ENCODE data around the gene LRRC26.

DNA sequence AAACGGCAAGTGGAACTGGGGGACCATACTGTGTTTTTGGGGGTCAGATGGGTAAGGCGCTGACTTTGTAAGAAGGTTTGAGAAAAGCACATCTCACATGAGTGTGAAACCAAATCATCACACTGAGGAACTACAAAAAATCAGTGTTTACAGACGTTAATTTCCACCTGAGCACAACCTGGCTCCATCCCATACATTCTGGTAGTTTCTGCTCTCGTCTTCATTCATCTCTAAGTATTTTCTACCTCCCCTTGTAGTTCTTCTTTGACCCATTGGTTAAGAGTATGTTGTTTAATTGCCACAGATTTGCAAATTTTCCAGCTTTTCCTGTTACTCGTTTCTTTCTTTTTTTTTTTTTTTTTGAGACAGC is 46.4 kb downstream of the LRRC26 start:
- no peak for TF ChIP-seq SP1 (IDR thresholded peaks at IDR 0.05)
- no peak for TF ChIP-seq ELF4 (IDR thresholded peaks at IDR 0.05)
- TF ChIP-seq ARNT (IDR thresholded peaks at IDR 0.05) = no peak
- no peak for TF ChIP-seq LEF1 (IDR thresholded peaks at IDR 0.05; ENCODE audit: borderline replicate concordance)
- TF ChIP-seq CTBP1 (IDR thresholded peaks at IDR 0.05; ENCODE audit: borderline replicate concordance) = no peak
- TF ChIP-seq, protein P1, sequence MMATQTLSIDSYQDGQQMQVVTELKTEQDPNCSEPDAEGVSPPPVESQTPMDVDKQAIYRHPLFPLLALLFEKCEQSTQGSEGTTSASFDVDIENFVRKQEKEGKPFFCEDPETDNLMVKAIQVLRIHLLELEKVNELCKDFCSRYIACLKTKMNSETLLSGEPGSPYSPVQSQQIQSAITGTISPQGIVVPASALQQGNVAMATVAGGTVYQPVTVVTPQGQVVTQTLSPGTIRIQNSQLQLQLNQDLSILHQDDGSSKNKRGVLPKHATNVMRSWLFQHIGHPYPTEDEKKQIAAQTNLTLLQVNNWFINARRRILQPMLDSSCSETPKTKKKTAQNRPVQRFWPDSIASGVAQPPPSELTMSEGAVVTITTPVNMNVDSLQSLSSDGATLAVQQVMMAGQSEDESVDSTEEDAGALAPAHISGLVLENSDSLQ (IDR thresholded peaks at IDR 0.05) = no peak
- no peak for TF ChIP-seq ZNF384 (IDR thresholded peaks at IDR 0.05)
- TF ChIP-seq BHLHE40 (IDR thresholded peaks at IDR 0.05; ENCODE audit: borderline replicate concordance) = no peak
- no peak for TF ChIP-seq FOXM1 (IDR thresholded peaks at IDR 0.05; ENCODE audit: borderline replicate concordance)
- no peak for TF ChIP-seq TARDBP (IDR thresholded peaks at IDR 0.05)
- TF ChIP-seq SUZ12 (IDR thresholded peaks at IDR 0.05) = no peak
